IMR-90 (cell line): Measurements from ENCODE around the gene SH3BP5. TPM values are rescaled to one million over a fixed set of nuclear protein-coding genes. Genes with fewer than 3 reads are reported as not detected.

Source experiments
- ATAC-seq: fragments of 200-7000 bp; cut with Tn5 transposase; 2 replicates; pipeline ENCODE4 v1.9.1; 2020; ENCODE audit warnings: low read depth, mild to moderate bottlenecking, moderate library complexity
- BruUV-seq: library from RNA; stranded (reverse); fragments of 400-500 nt; replicated peaks from 2 replicates; lab custom pipeline; 2021; lab: Mats Ljungman, UMichigan
- CTCF ChIA-PET: fragments of 300-600 bp; formaldehyde crosslinking; extraction: SDS; loops from one replicate; lab custom pipeline; 2021; ENCODE audit warnings: antibody characterized with exemption; lab: Yijun Ruan, JAX
- POLR2A ChIA-PET: fragments of 300-600 bp; sonication (Branson Sonifier 250); formaldehyde crosslinking; loops from one replicate; lab custom pipeline; 2022; ENCODE audit warnings: antibody characterized with exemption; ENCODE audit not compliant: unreplicated experiment; lab: Charles Lee
- DNase-seq: peaks from one replicate; pipeline ENCODE4 v3.0.0; 2013
- H2AFZ ChIP-seq: replicated peaks from 2 replicates; pipeline ENCODE3; 2013; ENCODE audit warnings: low read length, mild to moderate bottlenecking; ENCODE audit not compliant: poor library complexity
- H2AK5ac ChIP-seq: 2 replicates; pipeline ENCODE4 v1.6.1; 2013; ENCODE audit warnings: low read depth, low read length, inconsistent platforms
- H2AK9ac ChIP-seq: replicated peaks from 2 replicates; pipeline ENCODE3; 2013; ENCODE audit warnings: mild to moderate bottlenecking, low read depth, low read length, moderate library complexity; ENCODE audit not compliant: poor library complexity
- H2BK120ac ChIP-seq: 2 replicates; pipeline ENCODE4 v1.6.1; 2013; ENCODE audit warnings: low read depth, low read length, inconsistent platforms
- H2BK15ac ChIP-seq: 3 replicates; pipeline ENCODE4 v1.6.1; 2013; ENCODE audit warnings: low read depth, low read length, inconsistent platforms
- H2BK20ac ChIP-seq: 2 replicates; pipeline ENCODE4 v1.6.1; 2013; ENCODE audit warnings: low read depth, mild to moderate bottlenecking, inconsistent platforms, low read length, moderate library complexity
- H2BK5ac ChIP-seq: 2 replicates; pipeline ENCODE4 v1.6.1; 2013; ENCODE audit warnings: mild to moderate bottlenecking, low read depth, low read length, inconsistent platforms; ENCODE audit not compliant: poor library complexity, severe bottlenecking
- H3K14ac ChIP-seq: replicated peaks from 2 replicates; pipeline ENCODE4 v1.6.1; 2013; ENCODE audit warnings: low read depth, low read length, inconsistent platforms
- H3K18ac ChIP-seq: 2 replicates; pipeline ENCODE4 v1.6.1; 2013; ENCODE audit warnings: low read depth, low read length, control low read depth
- H3K23ac ChIP-seq: 2 replicates; pipeline ENCODE4 v1.6.1; 2013; ENCODE audit warnings: low read depth, low read length, inconsistent platforms
- H3K27ac ChIP-seq: 2 replicates; pipeline ENCODE4 v1.5.1; 2013; ENCODE audit warnings: mild to moderate bottlenecking, control low read depth, low read length; ENCODE audit not compliant: insufficient read depth
- H3K27me3 ChIP-seq: 2 replicates; pipeline ENCODE4 v1.6.1; 2013; ENCODE audit warnings: low read length; ENCODE audit not compliant: control insufficient read depth, insufficient read depth
- H3K36me3 ChIP-seq: 2 replicates; pipeline ENCODE4 v1.6.1; 2013; ENCODE audit warnings: low read length, mixed read lengths; ENCODE audit not compliant: control insufficient read depth, insufficient read depth
- H3K4ac ChIP-seq: 2 replicates; pipeline ENCODE4 v1.6.1; 2013; ENCODE audit warnings: low read depth, low read length, inconsistent platforms
- H3K4me1 ChIP-seq: 2 replicates; pipeline ENCODE4 v1.6.1; 2013; ENCODE audit warnings: low read length, mixed read lengths; ENCODE audit not compliant: control insufficient read depth, insufficient read depth
- H3K4me2 ChIP-seq: 2 replicates; pipeline ENCODE4 v1.6.1; 2013; ENCODE audit warnings: low read depth, mild to moderate bottlenecking, control low read depth, low read length, moderate library complexity
- H3K4me3 ChIP-seq: 2 replicates; pipeline ENCODE4 v1.5.1; 2013; ENCODE audit warnings: low read depth, mild to moderate bottlenecking, control low read depth, low read length, moderate library complexity; ENCODE audit not compliant: insufficient read depth
- H3K56ac ChIP-seq: 2 replicates; pipeline ENCODE4 v1.6.1; 2013; ENCODE audit warnings: low read length, inconsistent platforms; ENCODE audit not compliant: insufficient read depth; ENCODE audit errors: extremely low read depth
- H3K79me1 ChIP-seq, 2 experiments: 2 replicates each; pipeline ENCODE4 v1.6.1; 2013; ENCODE audit warnings: low read length in 2 of 2, inconsistent platforms in 1 of 2, low read depth in 1 of 2
- H3K9ac ChIP-seq: 2 replicates; pipeline ENCODE4 v1.6.1; 2013; ENCODE audit warnings: low read depth, low read length, control low read depth
- H3K9me1 ChIP-seq: 2 replicates; pipeline ENCODE4 v1.6.1; 2013; ENCODE audit warnings: low read length, inconsistent platforms; ENCODE audit not compliant: insufficient read depth
- H3K9me3 ChIP-seq: 2 replicates; pipeline ENCODE4 v1.6.1; 2013; ENCODE audit warnings: low read length; ENCODE audit not compliant: control insufficient read depth, insufficient read depth
- H4K20me1 ChIP-seq: 2 replicates; pipeline ENCODE4 v1.6.1; 2013; ENCODE audit warnings: low read length, inconsistent platforms; ENCODE audit not compliant: insufficient read depth
- H4K5ac ChIP-seq: 2 replicates; pipeline ENCODE4 v1.6.1; 2013; ENCODE audit warnings: mild to moderate bottlenecking, low read depth, low read length, control low read depth
- H4K8ac ChIP-seq, 2 experiments: 2 replicates each; pipeline ENCODE4 v1.6.1; 2013; ENCODE audit warnings: low read depth in 2 of 2, low read length in 2 of 2, control low read depth in 1 of 2, inconsistent platforms in 1 of 2
- H4K91ac ChIP-seq: 2 replicates; pipeline ENCODE4 v1.6.1; 2013; ENCODE audit warnings: low read depth, low read length, inconsistent platforms; ENCODE audit not compliant: insufficient read depth
- BHLHE40 ChIP-seq: fragments of 150-350 bp; IDR thresholded peaks from 2 replicates; pipeline ENCODE4 v1.6.1; 2016; ENCODE audit warnings: mild to moderate bottlenecking, low read depth, low read length
- CEBPB ChIP-seq: IDR thresholded peaks from 2 replicates; pipeline ENCODE4 v1.6.1; 2012; ENCODE audit warnings: low read depth, low read length, improper control_type of control experiment
- CHD1 ChIP-seq: IDR thresholded peaks from 2 replicates; pipeline ENCODE4 v1.6.1; 2012; ENCODE audit warnings: low read depth, low read length, improper control_type of control experiment
- FOS ChIP-seq: fragments of 150-350 bp; IDR thresholded peaks from 2 replicates; pipeline ENCODE4 v1.6.1; 2016; ENCODE audit warnings: low read depth, low read length
- MAFK ChIP-seq: IDR thresholded peaks from 2 replicates; pipeline ENCODE4 v1.6.1; 2012; ENCODE audit warnings: low read depth, low read length, improper control_type of control experiment
- MAZ ChIP-seq: IDR thresholded peaks from 2 replicates; pipeline ENCODE4 v1.6.1; 2012; ENCODE audit warnings: low read depth, mild to moderate bottlenecking, low read length, improper control_type of control experiment, moderate library complexity, borderline replicate concordance
- MXI1 ChIP-seq: IDR thresholded peaks from 2 replicates; pipeline ENCODE4 v1.6.1; 2012; ENCODE audit warnings: low read depth, mild to moderate bottlenecking, low read length, moderate library complexity, borderline replicate concordance
- NFE2L2 ChIP-seq: fragments of 150-350 bp; IDR thresholded peaks from 2 replicates; pipeline ENCODE4 v1.6.1; 2016; ENCODE audit warnings: low read depth, mild to moderate bottlenecking, low read length
- POLR2A ChIP-seq: IDR thresholded peaks from 2 replicates; pipeline ENCODE4 v1.6.1; 2012; ENCODE audit warnings: mild to moderate bottlenecking, low read depth, low read length
- RAD21 ChIP-seq: IDR thresholded peaks from 2 replicates; pipeline ENCODE4 v1.6.1; 2012; ENCODE audit warnings: low read length, improper control_type of control experiment
- RCOR1 ChIP-seq: IDR thresholded peaks from 2 replicates; pipeline ENCODE4 v1.6.1; 2012; ENCODE audit warnings: mild to moderate bottlenecking, low read length, improper control_type of control experiment; ENCODE audit not compliant: insufficient replicate concordance
- RFX5 ChIP-seq: IDR thresholded peaks from 2 replicates; pipeline ENCODE4 v1.8.0; 2012; ENCODE audit warnings: low read depth, mild to moderate bottlenecking, low read length, moderate library complexity
- SMC3 ChIP-seq: fragments of 150-350 bp; IDR thresholded peaks from 2 replicates; pipeline ENCODE4 v1.6.1; 2016; ENCODE audit warnings: low read depth, mild to moderate bottlenecking, antibody characterized with exemption, low read length, moderate library complexity
- WGBS, 2 experiments: methylation state at CpG; one replicate each; pipeline versions ENCODE4 v1.1.5 to v1.1.7; 2013; ENCODE audit warnings: missing lambda C conversion rate in 2 of 2; ENCODE audit not compliant: insufficient read length in 1 of 2; ENCODE audit errors: extremely low coverage in 2 of 2; 5-methylcytosine and 5-hydroxymethylcytosine counted together
- dilution Hi-C: fragments of 300-500 bp; cut with HindIII; formaldehyde crosslinking; loops from one replicate; pipeline ENCODE4 v1.14.3; 2018; ENCODE audit warnings: low sequenced_read_pairs; ENCODE audit not compliant: unreplicated experiment
- in situ Hi-C: fragments of 300-500 bp; cut with MboI; formaldehyde crosslinking; loops from 3 replicates; pipeline ENCODE4 v1.14.3; 2019; ENCODE audit warnings: low sequenced_read_pairs, inconsistent platforms, mixed read lengths
- intact Hi-C: fragments of 100-400 bp; cut with micrococcal nuclease; formaldehyde crosslinking; loops from 2 replicates; pipeline ENCODE4 v1.10.0; 2022
- polyA plus RNA-seq, 3 experiments: library from polyadenylated mRNA; depleted of rRNA; stranded (reverse); fragments of >200 nt; gene quantifications; 2 replicates each; pipeline ENCODE4 v1.2.3, GENCODE V29; 2012; ENCODE audit warnings: low replicate concordance in 1 of 3
- total RNA-seq: library from RNA; depleted of rRNA; stranded (reverse); fragments of >200 nt; gene quantifications from 2 replicates; pipeline ENCODE4 v1.2.3, GENCODE V29; 2012
- TF ChIP-seq, protein P1 (sequence below): conservative IDR thresholded peaks from 2 replicates; pipeline ENCODE4 v1.5.1; 2012; ENCODE audit warnings: mild to moderate bottlenecking, low read depth, low read length, improper control_type of control experiment
- TF ChIP-seq, protein P2 (sequence below): fragments of 150-350 bp; IDR thresholded peaks from 2 replicates; pipeline ENCODE4 v1.6.1; 2016; ENCODE audit warnings: low read depth, mild to moderate bottlenecking, low read length, moderate library complexity, borderline replicate concordance
- TF ChIP-seq, protein P3 (sequence below): fragments of 150-350 bp; IDR thresholded peaks from 2 replicates; pipeline ENCODE4 v1.6.1; 2017; ENCODE audit warnings: mild to moderate bottlenecking, antibody characterized with exemption, low read length, low read depth

The SH3BP5 gene
- total and polyA plus RNA-seq, 2 of the 4 experiments (the other 2 are of a cell fraction): 14.0 to 23.5 TPM

DNA sequence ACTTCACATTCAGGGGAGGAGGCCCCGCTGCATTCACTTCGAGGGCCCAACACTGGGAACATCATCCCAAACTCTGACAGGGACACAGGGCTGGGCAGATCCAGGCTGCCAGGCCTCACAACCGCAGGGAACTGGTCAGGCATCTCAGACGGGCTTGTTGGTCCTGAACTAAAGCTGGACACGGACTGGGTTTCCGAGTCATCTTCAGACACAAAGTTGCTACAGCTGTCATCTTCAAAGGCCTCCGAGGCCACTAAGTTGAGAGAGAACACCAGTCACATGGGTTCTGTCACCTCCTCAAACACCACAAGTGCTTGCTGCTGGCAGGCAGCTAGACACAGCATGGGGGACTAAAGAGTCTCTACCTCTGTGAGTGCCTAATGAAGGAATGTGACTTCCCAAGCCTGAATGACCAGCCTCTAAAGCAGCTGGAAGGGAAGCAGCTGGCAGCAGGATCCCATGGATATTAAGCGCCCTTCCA, 75.5 kb downstream of the SH3BP5 start:
- H3K14ac ChIP-seq: no peak overlapping the region
- H3K23ac ChIP-seq: no peak overlapping the region
- dilution Hi-C loops: no loop called here
- H3K18ac ChIP-seq: no peak overlapping the region
- H3K4ac ChIP-seq: no peak overlapping the region
- POLR2A ChIA-PET: no interaction called here
- 0 out of 4 replicates have a peak, but pooled peaks cover 0 to 2% of the 10 kb centered on the region in 2 experiments for H3K79me1 ChIP-seq
- TF ChIP-seq CEBPB: no peak
- no peak for TF ChIP-seq RAD21
- TF ChIP-seq MXI1: no peak
- TF ChIP-seq FOS: no peak
- TF ChIP-seq RFX5: no peak
- TF ChIP-seq BHLHE40: no peak
- no peak for TF ChIP-seq MAZ
- TF ChIP-seq CHD1: no peak
- no peak for TF ChIP-seq MAFK
- no peak for TF ChIP-seq POLR2A
- TF ChIP-seq NFE2L2: no peak
- TF ChIP-seq, protein P1, sequence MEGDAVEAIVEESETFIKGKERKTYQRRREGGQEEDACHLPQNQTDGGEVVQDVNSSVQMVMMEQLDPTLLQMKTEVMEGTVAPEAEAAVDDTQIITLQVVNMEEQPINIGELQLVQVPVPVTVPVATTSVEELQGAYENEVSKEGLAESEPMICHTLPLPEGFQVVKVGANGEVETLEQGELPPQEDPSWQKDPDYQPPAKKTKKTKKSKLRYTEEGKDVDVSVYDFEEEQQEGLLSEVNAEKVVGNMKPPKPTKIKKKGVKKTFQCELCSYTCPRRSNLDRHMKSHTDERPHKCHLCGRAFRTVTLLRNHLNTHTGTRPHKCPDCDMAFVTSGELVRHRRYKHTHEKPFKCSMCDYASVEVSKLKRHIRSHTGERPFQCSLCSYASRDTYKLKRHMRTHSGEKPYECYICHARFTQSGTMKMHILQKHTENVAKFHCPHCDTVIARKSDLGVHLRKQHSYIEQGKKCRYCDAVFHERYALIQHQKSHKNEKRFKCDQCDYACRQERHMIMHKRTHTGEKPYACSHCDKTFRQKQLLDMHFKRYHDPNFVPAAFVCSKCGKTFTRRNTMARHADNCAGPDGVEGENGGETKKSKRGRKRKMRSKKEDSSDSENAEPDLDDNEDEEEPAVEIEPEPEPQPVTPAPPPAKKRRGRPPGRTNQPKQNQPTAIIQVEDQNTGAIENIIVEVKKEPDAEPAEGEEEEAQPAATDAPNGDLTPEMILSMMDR: no peak
- TF ChIP-seq, protein P2, sequence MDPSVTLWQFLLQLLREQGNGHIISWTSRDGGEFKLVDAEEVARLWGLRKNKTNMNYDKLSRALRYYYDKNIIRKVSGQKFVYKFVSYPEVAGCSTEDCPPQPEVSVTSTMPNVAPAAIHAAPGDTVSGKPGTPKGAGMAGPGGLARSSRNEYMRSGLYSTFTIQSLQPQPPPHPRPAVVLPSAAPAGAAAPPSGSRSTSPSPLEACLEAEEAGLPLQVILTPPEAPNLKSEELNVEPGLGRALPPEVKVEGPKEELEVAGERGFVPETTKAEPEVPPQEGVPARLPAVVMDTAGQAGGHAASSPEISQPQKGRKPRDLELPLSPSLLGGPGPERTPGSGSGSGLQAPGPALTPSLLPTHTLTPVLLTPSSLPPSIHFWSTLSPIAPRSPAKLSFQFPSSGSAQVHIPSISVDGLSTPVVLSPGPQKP: no peak
- TF ChIP-seq, protein P3, sequence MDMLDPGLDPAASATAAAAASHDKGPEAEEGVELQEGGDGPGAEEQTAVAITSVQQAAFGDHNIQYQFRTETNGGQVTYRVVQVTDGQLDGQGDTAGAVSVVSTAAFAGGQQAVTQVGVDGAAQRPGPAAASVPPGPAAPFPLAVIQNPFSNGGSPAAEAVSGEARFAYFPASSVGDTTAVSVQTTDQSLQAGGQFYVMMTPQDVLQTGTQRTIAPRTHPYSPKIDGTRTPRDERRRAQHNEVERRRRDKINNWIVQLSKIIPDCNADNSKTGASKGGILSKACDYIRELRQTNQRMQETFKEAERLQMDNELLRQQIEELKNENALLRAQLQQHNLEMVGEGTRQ: no peak
- no peak for TF ChIP-seq RCOR1
- TF ChIP-seq SMC3: no peak
- H3K36me3 ChIP-seq: peaks cover 46% of the 10 kb centered on the region
- no peak overlapping the region for H2BK5ac ChIP-seq
- H2AK9ac ChIP-seq: no peak overlapping the region
- CTCF ChIA-PET: interaction anchor here (1.2 to 1.5 kb wide), 2 partner anchors 11 to 148 kb away, joined by 5 read pairs; no protein-coding TSS in a partner anchor
- BruUV-seq: no TSS peak
- DNase-seq (no peak), ATAC-seq (no peak)
- no peak overlapping the region for H3K9ac ChIP-seq
- H3K9me3 ChIP-seq: no peaks in the 10 kb centered on the region
- no peak overlapping the region for H4K8ac ChIP-seq
- H4K91ac ChIP-seq: no peak overlapping the region
- 91% methylated on average over 4 of the region's 8 CpGs; no CpG with 5 or more reads in 1 of the 2 experiments for WGBS, 2 experiments
- H2BK20ac ChIP-seq: no peak overlapping the region
- no peaks in the 10 kb centered on the region for H3K27me3 ChIP-seq
- no peak overlapping the region for H3K4me3 ChIP-seq
- H3K9me1 ChIP-seq: peaks cover 4% of the 10 kb centered on the region; the same call in 1 of the 2 replicates
- intact Hi-C loops: loop anchor here (10.0 kb wide), 1 partner anchor 438 kb away; no protein-coding TSS in a partner anchor
- H4K20me1 ChIP-seq: no peaks in the 10 kb centered on the region; the same call in 1 of the 2 replicates
- H3K56ac ChIP-seq: no peak overlapping the region
- no peak overlapping the region for H3K4me2 ChIP-seq
- H3K4me1 ChIP-seq: no peaks in the 10 kb centered on the region
- H2BK15ac ChIP-seq: no peak overlapping the region
- H2AFZ ChIP-seq: no peak overlapping the region
- H3K27ac ChIP-seq: no peak overlapping the region
- in situ Hi-C loops: no loop called here
- no peak overlapping the region for H2BK120ac ChIP-seq
- no peak overlapping the region for H2AK5ac ChIP-seq
- no peak overlapping the region for H4K5ac ChIP-seq
